Esophagus muscularis mucosa (tissue), 4 donors: Measurements from ENCODE around the gene SLC20A1.

Source experiments
- CTCF ChIP-seq, 3 experiments: fragments of 200-600 bp in 2 of 3; fragments of 450-650 bp in 1 of 3; sonication (generic) in 2 of 3; IDR thresholded peaks; one replicate each; pipeline ENCODE4 v1.5.1; 2017 to 2019; ENCODE audit warnings: antibody characterized with exemption in 3 of 3, mild to moderate bottlenecking in 2 of 3, moderate library complexity in 1 of 3
- EP300 ChIP-seq: sonication (generic); formaldehyde crosslinking; IDR thresholded peaks from one replicate; pipeline ENCODE4 v1.6.1; 2017; ENCODE audit warnings: antibody characterized with exemption
- POLR2A ChIP-seq: fragments of 450-650 bp; IDR thresholded peaks from one replicate; pipeline ENCODE4 v1.6.1; 2017; ENCODE audit warnings: antibody characterized with exemption, moderate library complexity, mild to moderate bottlenecking, low read depth
- POLR2AphosphoS5 ChIP-seq, 2 donors: sonication (generic); formaldehyde crosslinking; IDR thresholded peaks; one replicate each; pipeline ENCODE4 v1.6.1; 2017; ENCODE audit warnings: antibody characterized with exemption in 2 of 2

- TF ChIP-seq CTCF (IDR thresholded peaks at IDR 0.05): no peak
- no peak for TF ChIP-seq POLR2AphosphoS5 (IDR thresholded peaks at IDR 0.05)
- no peak for TF ChIP-seq POLR2A
- no peak for TF ChIP-seq EP300
Measured at GRCh38 chr2:112615051-112615450, 30.7 kb upstream of the SLC20A1 start.
